H1 (cell line): ENCODE measurements around the gene SHROOM3. TPM values are rescaled to one million over a fixed set of nuclear protein-coding genes. Genes with fewer than 3 reads are reported as not detected.

Experiments used
- CTCF ChIA-PET: fragments of 300-600 bp; sonication (Branson Sonifier 250); formaldehyde crosslinking; loops from one replicate; lab custom pipeline; 2021; ENCODE audit not compliant: partially characterized antibody; lab: Charles Lee
- POLR2A ChIA-PET: fragments of 300-600 bp; sonication (Branson Sonifier 250); formaldehyde crosslinking; loops from one replicate; lab custom pipeline; 2021; ENCODE audit warnings: inconsistent platforms; ENCODE audit not compliant: partially characterized antibody; lab: Charles Lee
- DNase-seq, 2 experiments: peaks; one replicate each; pipeline versions ENCODE4 v3.0.0 to v3.0.0-alpha.2; 2010 to 2022; ENCODE audit warnings: low spot score in 2 of 2, low read depth in 1 of 2, mixed read lengths in 1 of 2
- FAIRE-seq: peaks from 2 replicates; lab custom pipeline; 2011; peaks lifted over from hg19 to GRCh38; lab: Jason Lieb, UNC
- H2AFZ ChIP-seq: 2 replicates; pipeline ENCODE4 v1.8.1; 2012; ENCODE audit warnings: low read length, inconsistent platforms
- H2AK5ac ChIP-seq: 2 replicates; pipeline ENCODE4 v1.6.1; 2013; ENCODE audit warnings: low read depth, low read length
- H2BK120ac ChIP-seq: replicated peaks from 2 replicates; pipeline ENCODE3; 2013; ENCODE audit warnings: low read depth, low read length, inconsistent platforms
- H2BK12ac ChIP-seq: 2 replicates; pipeline ENCODE4 v1.6.1; 2013; ENCODE audit warnings: low read depth, low read length
- H2BK15ac ChIP-seq: 2 replicates; pipeline ENCODE4 v1.6.1; 2013; ENCODE audit warnings: low read length
- H2BK20ac ChIP-seq: 2 replicates; pipeline ENCODE4 v1.6.1; 2013; ENCODE audit warnings: low read length
- H2BK5ac ChIP-seq: 2 replicates; pipeline ENCODE4 v1.6.1; 2013; ENCODE audit warnings: low read depth, low read length
- H3K14ac ChIP-seq: 2 replicates; pipeline ENCODE4 v1.6.1; 2013; ENCODE audit warnings: inconsistent platforms; ENCODE audit not compliant: insufficient read length
- H3K18ac ChIP-seq: 2 replicates; pipeline ENCODE4 v1.6.1; 2013; ENCODE audit warnings: low read length; ENCODE audit errors: extremely low read depth
- H3K23ac ChIP-seq: 2 replicates; pipeline ENCODE4 v1.6.1; 2013; ENCODE audit warnings: inconsistent platforms; ENCODE audit not compliant: insufficient read length
- H3K23me2 ChIP-seq: 2 replicates; pipeline ENCODE4 v1.6.1; 2013; ENCODE audit warnings: low read depth, low read length
- H3K27ac ChIP-seq: 2 replicates; pipeline ENCODE4 v1.6.1; 2011; ENCODE audit warnings: low read depth, low read length, inconsistent platforms
- H3K27me3 ChIP-seq, 4 experiments: replicated peaks in 1 of 4; 1 replicate in 1 of 4; 2 replicates in 3 of 4; pipeline versions ENCODE4 v1.6.1 to v1.8.1; 2011 to 2013; ENCODE audit warnings: low read length in 3 of 4, mild to moderate bottlenecking in 3 of 4, inconsistent platforms in 2 of 4, mixed read lengths in 2 of 4, moderate library complexity in 1 of 4; ENCODE audit not compliant: control insufficient read depth in 3 of 4, insufficient read depth in 3 of 4; ENCODE audit errors: extremely low read depth in 1 of 4
- H3K36me3 ChIP-seq, 4 experiments: 2 replicates each; pipeline versions ENCODE4 v1.6.1 to v1.8.1; 2011 to 2013; ENCODE audit warnings: mild to moderate bottlenecking in 4 of 4, low read length in 3 of 4, moderate library complexity in 2 of 4, control low read depth in 1 of 4, inconsistent platforms in 1 of 4; ENCODE audit not compliant: insufficient read depth in 4 of 4, control insufficient read depth in 2 of 4
- H3K4ac ChIP-seq: replicated peaks from 2 replicates; pipeline ENCODE3; 2013; ENCODE audit warnings: low read length, low read depth, mixed read lengths, inconsistent platforms; ENCODE audit not compliant: insufficient read length
- H3K4me1 ChIP-seq, 4 experiments: replicated peaks in 1 of 4; 1 replicate in 1 of 4; 2 replicates in 3 of 4; pipeline versions ENCODE4 v1.6.1 to v1.8.1; 2011 to 2013; ENCODE audit warnings: low read length in 3 of 4, inconsistent platforms in 2 of 4, mixed read lengths in 1 of 4; ENCODE audit not compliant: insufficient read depth in 4 of 4, control insufficient read depth in 3 of 4
- H3K4me2 ChIP-seq, 2 experiments: 2 replicates each; pipeline versions ENCODE4 v1.6.1 to v1.8.1; 2011 to 2013; ENCODE audit warnings: low read depth in 2 of 2, low read length in 2 of 2, control low read depth in 1 of 2, inconsistent platforms in 1 of 2, mild to moderate bottlenecking in 1 of 2; ENCODE audit not compliant: insufficient read depth in 1 of 2
- H3K4me3 ChIP-seq, 4 experiments: fragments of 200-600, 300-600 bp in 1 of 4; sonication (generic), shearing (Covaris generic), sonication (Bioruptor Twin) in 1 of 4; 2 replicates each; pipeline versions ENCODE4 v1.5.1 to v1.8.1; 2011 to 2016; ENCODE audit warnings: low read length in 4 of 4, low read depth in 3 of 4, control low read depth in 2 of 4, inconsistent platforms in 2 of 4, mild to moderate bottlenecking in 2 of 4, mixed read lengths in 1 of 4, moderate library complexity in 1 of 4; ENCODE audit not compliant: insufficient read depth in 2 of 4; ENCODE audit errors: extremely low read depth in 1 of 4
- H3K56ac ChIP-seq: replicated peaks from 2 replicates; pipeline ENCODE3; 2013; ENCODE audit warnings: low read depth, mild to moderate bottlenecking, mixed read lengths, low read length, inconsistent platforms; ENCODE audit not compliant: insufficient read length
- H3K79me1 ChIP-seq: 2 replicates; pipeline ENCODE4 v1.6.1; 2013; ENCODE audit warnings: low read depth, low read length, control low read depth
- H3K79me2 ChIP-seq, 2 experiments: 2 replicates each; pipeline versions ENCODE4 v1.6.1 to v1.8.1; 2012 to 2013; ENCODE audit warnings: low read length in 2 of 2, mild to moderate bottlenecking in 2 of 2, inconsistent platforms in 1 of 2; ENCODE audit not compliant: insufficient read depth in 2 of 2, control insufficient read depth in 1 of 2
- H3K9ac ChIP-seq, 4 experiments: replicated peaks in 1 of 4; 1 replicate in 1 of 4; 2 replicates in 3 of 4; pipeline versions ENCODE4 v1.6.1 to v1.8.1; 2011 to 2013; ENCODE audit warnings: low read depth in 3 of 4, low read length in 3 of 4, control low read depth in 2 of 4, mild to moderate bottlenecking in 2 of 4, moderate library complexity in 2 of 4, inconsistent platforms in 1 of 4; ENCODE audit errors: extremely low read depth in 1 of 4
- H3K9me3 ChIP-seq, 2 experiments: 2 replicates each; pipeline versions ENCODE4 v1.6.1 to v1.8.1; 2012 to 2013; ENCODE audit warnings: mild to moderate bottlenecking in 2 of 2, moderate library complexity in 2 of 2, control low read depth in 1 of 2, inconsistent platforms in 1 of 2, low read depth in 1 of 2, low read length in 1 of 2, mixed read lengths in 1 of 2; ENCODE audit not compliant: insufficient read depth in 2 of 2
- H4K20me1 ChIP-seq, 2 experiments: replicated peaks in 1 of 2; 2 replicates each; pipeline versions ENCODE3 to v1.8.1; 2011 to 2013; ENCODE audit warnings: inconsistent platforms in 2 of 2, low read length in 2 of 2, mild to moderate bottlenecking in 1 of 2; ENCODE audit not compliant: insufficient read depth in 2 of 2, control insufficient read depth in 1 of 2
- H4K5ac ChIP-seq: 2 replicates; pipeline ENCODE4 v1.6.1; 2013; ENCODE audit warnings: low read length, low read depth, mixed read lengths, inconsistent platforms; ENCODE audit not compliant: insufficient read length
- H4K8ac ChIP-seq: 2 replicates; pipeline ENCODE4 v1.8.0; 2013; ENCODE audit warnings: mild to moderate bottlenecking, moderate library complexity, low read length, inconsistent platforms; ENCODE audit not compliant: insufficient read depth; ENCODE audit errors: extremely low read depth
- H4K91ac ChIP-seq: replicated peaks from 2 replicates; pipeline ENCODE3; 2013; ENCODE audit warnings: low read length, mixed read lengths, inconsistent platforms; ENCODE audit not compliant: insufficient read length
- EZH2 ChIP-seq: fragments of 200-600 bp; sonication (generic); IDR thresholded peaks from 2 replicates; pipeline ENCODE4 v1.7.1; 2012; ENCODE audit warnings: low read depth, mild to moderate bottlenecking, moderate library complexity, low read length, inconsistent platforms; ENCODE audit not compliant: severe bottlenecking
- WGBS, 2 experiments: shearing (Covaris generic) in 1 of 2; methylation state at CpG; one replicate each; pipeline versions ENCODE4 v1.1.6 to v1.1.7; 2013 to 2015; ENCODE audit warnings: low lambda C conversion rate in 2 of 2, mixed read lengths in 2 of 2, inconsistent platforms in 1 of 2, low coverage in 1 of 2, missing lambda C conversion rate in 1 of 2; ENCODE audit not compliant: insufficient replicate concordance in 2 of 2, insufficient coverage in 1 of 2, insufficient read length in 1 of 2; ENCODE audit errors: extremely low coverage in 1 of 2, missing lambda C conversion rate in 1 of 2; 5-methylcytosine and 5-hydroxymethylcytosine counted together
- polyA plus RNA-seq, 7 experiments: library from polyadenylated mRNA; depleted of rRNA in 3 of 7; stranded (reverse) in 5 of 7; unstranded in 2 of 7; fragments of >200 nt in 5 of 7; fragments of 200-250 nt in 2 of 7; gene quantifications; 1 replicate in 5 of 7; 2 replicates in 1 of 7; 4 replicates in 1 of 7; pipeline versions ENCODE4 v1.2.1 to v1.2.3, GENCODE V29; 2011 to 2013; ENCODE audit warnings: missing spikeins in 2 of 7, mixed read lengths in 2 of 7
- total RNA-seq: library from RNA; stranded (reverse); fragmentation: NEBNext Ultra II Directional; extraction: Animal tissue kit (Norgen Biotek cat#: 25700); gene quantifications from 2 replicates; pipeline ENCODE4 v1.2.1, GENCODE V29; 2021

The SHROOM3 gene
- total and polyA plus RNA-seq, 2 of the 8 experiments (the other 6 are each of a cell fraction or from before 2014, with no cell fraction given), result 15.8 to 34.0 TPM

DNA sequence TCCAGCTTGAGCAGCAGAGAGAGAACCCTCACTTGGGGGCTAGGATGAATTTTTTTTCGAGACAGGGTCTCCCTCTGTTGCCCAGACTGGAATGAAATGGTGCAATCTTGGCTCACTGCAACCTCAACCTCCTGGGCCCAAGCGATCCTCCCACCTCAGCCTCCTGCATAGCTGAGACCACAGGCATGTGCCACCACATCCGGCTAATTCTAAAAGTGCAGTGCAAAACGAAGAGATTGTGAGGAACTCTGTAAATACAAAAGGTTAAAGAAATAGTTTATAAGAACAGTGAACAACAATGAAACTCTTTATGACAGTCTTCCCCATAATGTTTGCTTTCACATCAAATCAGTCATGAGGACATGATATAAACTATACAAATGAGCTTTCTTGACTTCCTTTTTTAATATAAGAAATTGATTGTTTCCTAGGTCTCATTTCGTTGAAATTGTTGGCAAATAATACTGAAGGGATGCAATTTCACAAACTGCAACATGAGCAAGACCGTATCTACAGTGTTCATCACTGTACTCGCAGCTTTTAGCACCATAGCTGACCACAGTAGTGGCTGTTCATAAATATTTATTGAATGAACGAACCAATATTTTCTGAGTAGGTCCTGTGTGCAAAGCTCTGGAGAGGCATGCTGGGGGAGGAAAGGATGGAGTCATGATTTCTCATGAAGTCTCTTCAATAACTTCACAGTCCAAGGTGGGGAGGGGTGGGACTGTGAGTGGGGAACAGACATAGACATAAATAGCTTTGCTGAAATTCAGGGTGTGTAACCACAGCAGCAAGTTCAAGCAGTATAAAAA, 116.1 kb downstream of the SHROOM3 start:
- no peak overlapping the region for H2AFZ ChIP-seq
- ChIA-PET POLR2A (interaction anchor here (0.6 to 1.5 kb wide), 2 partner anchors 35 to 39 kb away, joined by 4 read pairs; no protein-coding TSS in a partner anchor), CTCF (interaction anchor here (0.7 to 2.4 kb wide), 7 partner anchors 10 to 342 kb away, joined by 3 to 6 read pairs (median 3); no protein-coding TSS in a partner anchor)
- H3K4ac ChIP-seq, result no peak overlapping the region
- FAIRE-seq, result no peak
- no peak overlapping the region for H2BK12ac ChIP-seq
- no peak for TF ChIP-seq EZH2
- no peak overlapping the region for H4K5ac ChIP-seq
- H3K4me3 ChIP-seq, result no peak overlapping the region
- H3K56ac ChIP-seq, result no peak overlapping the region
- 88% methylated on average over 8 of the region's 8 CpGs; no CpG with 5 or more reads in 1 of the 2 experiments for WGBS, 2 experiments
- H3K4me1 ChIP-seq, result peaks cover 0 to 7% (median 2%) of the 10 kb centered on the region in 4 experiments; a peak in 2 of 7 replicates
- H3K23ac ChIP-seq, result no peak overlapping the region
- no peak overlapping the region for H3K27ac ChIP-seq
- no peaks in the 10 kb centered on the region for H3K36me3 ChIP-seq
- H3K9me3 ChIP-seq, result peaks cover 3 to 6% of the 10 kb centered on the region in 2 experiments; a peak in 1 of 4 replicates
- no peak overlapping the region for H3K14ac ChIP-seq
- no peaks in the 10 kb centered on the region for H3K23me2 ChIP-seq
- H2BK15ac ChIP-seq, result no peak overlapping the region
- no peak overlapping the region for H2BK5ac ChIP-seq
- H3K9ac ChIP-seq, result no peak overlapping the region
- no peaks in the 10 kb centered on the region for H3K79me1 ChIP-seq
- H4K8ac ChIP-seq, result no peak overlapping the region
- H3K27me3 ChIP-seq, result no peaks in the 10 kb centered on the region
- DNase-seq, result no peak
- H3K18ac ChIP-seq, result no peak overlapping the region
- H3K4me2 ChIP-seq, result no peak overlapping the region
- no peak overlapping the region for H2AK5ac ChIP-seq
- H4K91ac ChIP-seq, result no peak overlapping the region
- no peak overlapping the region for H2BK20ac ChIP-seq
- no peak overlapping the region for H2BK120ac ChIP-seq
- no peaks in the 10 kb centered on the region for H3K79me2 ChIP-seq
- H4K20me1 ChIP-seq, result no peaks in the 10 kb centered on the region
